GM15510 (cell line): ENCODE measurements around the gene FAM83C.

Experiments used
- POLR2A ChIP-seq: IDR thresholded peaks from 3 replicates; pipeline ENCODE4 v1.6.1; 2011; ENCODE audit warnings: borderline replicate concordance; ENCODE audit not compliant: insufficient read length; ENCODE audit errors: extremely low read depth

Gene FAM83C

GRCh38 chr20:35306931-35307517, 14.8 kb upstream of the FAM83C start:
- TF ChIP-seq POLR2A, result no peak

GRCh38 chr20:35305682-35306556, 13.7 kb upstream of the FAM83C start:
- no peak for TF ChIP-seq POLR2A

GRCh38 chr20:35304956-35305355, 12.7 kb upstream of the FAM83C start:
- no peak for TF ChIP-seq POLR2A

- TF ChIP-seq POLR2A, result no peak
Measured at GRCh38 chr20:35303735-35304491, 11.7 kb upstream of the FAM83C start.

- no peak for TF ChIP-seq POLR2A
Measured at GRCh38 chr20:35303382-35303734, 11.1 kb upstream of the FAM83C start.

- no peak for TF ChIP-seq POLR2A
Measured at GRCh38 chr20:35302421-35303335, 10.5 kb upstream of the FAM83C start.

GRCh38 chr20:35301426-35301825, 9.2 kb upstream of the FAM83C start:
- TF ChIP-seq POLR2A, result no peak

GRCh38 chr20:35300469-35301262, 8.4 kb upstream of the FAM83C start:
- TF ChIP-seq POLR2A, result no peak

- no peak for TF ChIP-seq POLR2A
Measured at GRCh38 chr20:35299780-35300179, 7.6 kb upstream of the FAM83C start.

GRCh38 chr20:35298264-35298663, 6.0 kb upstream of the FAM83C start:
- TF ChIP-seq POLR2A, result no peak

GRCh38 chr20:35297740-35298139, 5.5 kb upstream of the FAM83C start:
- no peak for TF ChIP-seq POLR2A

GRCh38 chr20:35297155-35297554, 4.9 kb upstream of the FAM83C start:
- TF ChIP-seq POLR2A, result no peak

- TF ChIP-seq POLR2A, result no peak
Measured at GRCh38 chr20:35296101-35296554, 3.9 kb upstream of the FAM83C start.

GRCh38 chr20:35295674-35296073, 3.4 kb upstream of the FAM83C start:
- TF ChIP-seq POLR2A, result no peak
